ENCODE data around the gene OLFML3. TPM values are rescaled to one million over a fixed set of nuclear protein-coding genes. Genes with fewer than 3 reads are reported as not detected.

The OLFML3 gene, protein sequence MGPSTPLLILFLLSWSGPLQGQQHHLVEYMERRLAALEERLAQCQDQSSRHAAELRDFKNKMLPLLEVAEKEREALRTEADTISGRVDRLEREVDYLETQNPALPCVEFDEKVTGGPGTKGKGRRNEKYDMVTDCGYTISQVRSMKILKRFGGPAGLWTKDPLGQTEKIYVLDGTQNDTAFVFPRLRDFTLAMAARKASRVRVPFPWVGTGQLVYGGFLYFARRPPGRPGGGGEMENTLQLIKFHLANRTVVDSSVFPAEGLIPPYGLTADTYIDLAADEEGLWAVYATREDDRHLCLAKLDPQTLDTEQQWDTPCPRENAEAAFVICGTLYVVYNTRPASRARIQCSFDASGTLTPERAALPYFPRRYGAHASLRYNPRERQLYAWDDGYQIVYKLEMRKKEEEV
- total RNA-seq, result under 1 TPM; 0.15 to 0.21 (median 0.16) TPM

DNA sequence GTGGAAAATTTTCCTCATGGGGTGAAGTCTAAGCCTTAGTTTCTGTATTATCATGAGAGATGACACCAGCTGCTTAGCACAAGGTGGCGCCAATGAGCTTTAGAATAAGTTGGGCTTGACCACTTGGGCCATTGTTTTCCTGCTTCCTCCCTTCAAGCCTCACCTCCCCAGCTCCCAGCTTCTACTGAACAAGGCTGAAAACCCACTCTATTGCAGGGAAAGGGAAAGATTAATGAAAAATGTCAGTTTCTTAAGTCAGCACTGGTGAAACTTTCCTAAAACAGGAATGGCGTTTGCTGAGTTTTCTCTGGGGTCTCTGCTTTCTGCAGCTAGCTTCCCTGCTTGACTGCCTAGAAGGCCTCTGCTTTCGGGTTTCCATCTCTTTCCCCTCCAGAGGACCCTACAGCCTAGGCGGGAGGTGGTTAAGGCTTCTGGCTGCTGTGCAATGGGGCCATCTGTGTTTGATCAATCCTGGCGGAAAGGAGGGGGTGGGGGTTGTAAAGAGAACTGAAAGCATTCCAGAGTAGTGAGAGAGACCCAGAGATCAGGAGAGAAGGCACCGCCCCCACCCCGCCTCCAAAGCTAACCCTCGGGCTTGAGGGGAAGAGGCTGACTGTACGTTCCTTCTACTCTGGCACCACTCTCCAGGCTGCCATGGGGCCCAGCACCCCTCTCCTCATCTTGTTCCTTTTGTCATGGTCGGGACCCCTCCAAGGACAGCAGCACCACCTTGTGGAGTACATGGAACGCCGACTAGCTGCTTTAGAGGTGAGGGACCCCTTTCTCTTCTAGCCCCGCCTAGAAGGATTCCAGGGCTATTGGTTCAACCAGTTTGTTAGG is at the start of gene OLFML3:
TSS of gene OLFML3 (plus strand) at position 612 of the 840 bp plus-strand sequence. CDS start at position 655, 43 bp downstream.
- no peak for ATAC-seq

DNA sequence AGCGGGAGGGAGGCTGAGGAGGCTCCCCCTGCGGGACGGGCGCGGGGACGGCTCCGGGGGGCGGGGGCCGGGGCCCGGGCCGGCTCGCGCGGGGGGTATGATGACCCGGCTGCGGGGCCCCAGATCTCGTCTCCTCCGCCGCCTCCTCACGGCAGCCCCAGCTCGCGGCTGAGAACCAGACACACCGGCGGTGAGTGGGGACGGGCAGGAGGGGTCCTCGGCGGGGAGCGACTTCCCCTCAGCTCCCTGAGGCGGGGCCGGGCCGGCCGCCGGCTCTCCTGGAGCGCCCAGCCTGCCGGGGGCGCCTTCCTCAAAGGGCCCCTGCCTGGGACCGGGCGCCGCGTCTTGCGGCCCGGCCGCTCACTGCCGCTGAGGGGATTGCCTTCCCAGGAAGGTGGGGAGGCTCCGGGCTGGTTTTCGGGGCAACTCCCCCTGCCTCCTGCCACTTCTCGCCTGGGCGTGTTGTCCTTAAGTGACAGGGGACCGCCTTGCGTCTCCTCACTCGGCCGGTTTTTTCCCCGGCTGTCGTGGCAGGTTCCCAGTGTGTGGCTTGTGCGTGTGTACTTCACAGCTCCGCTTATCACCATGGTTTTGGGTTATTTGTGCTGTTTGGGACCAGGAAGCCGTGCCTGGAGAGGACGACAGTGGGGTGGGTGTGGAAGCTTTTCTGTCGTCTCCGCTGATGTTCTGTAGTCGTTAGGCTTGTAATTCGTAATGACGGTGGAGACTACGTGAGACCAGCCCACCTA is 49.4 kb upstream of the OLFML3 start:
- peak; percentile 47 to 51 for ATAC-seq
- H3K9me3 Mint-ChIP-seq, result no peaks in the 10 kb centered on the region
- peak; percentile 41 for DNase-seq
- H3K4me3 Mint-ChIP-seq, result peak overlapping the region; percentile 95
- peaks cover 58% of the 10 kb centered on the region for H3K4me1 Mint-ChIP-seq (ENCODE audit: low read depth)
- H3K27me3 Mint-ChIP-seq (ENCODE audit: low read depth), result no peaks in the 10 kb centered on the region
- peaks cover 16% of the 10 kb centered on the region for H3K36me3 Mint-ChIP-seq (ENCODE audit: insufficient read depth)

More for the DNA sequence above, at the start of gene OLFML3:
- peaks cover 13% of the 10 kb centered on the region for H3K36me3 Mint-ChIP-seq (ENCODE audit: insufficient read depth)
- no peak within 1 kb of the TSS for H3K4me3 Mint-ChIP-seq
- H3K27me3 Mint-ChIP-seq (ENCODE audit: low read depth), result no peaks in the 10 kb centered on the region
- H3K4me1 Mint-ChIP-seq (ENCODE audit: low read depth), result peaks cover 28% of the 10 kb centered on the region
- no peaks in the 10 kb centered on the region for H3K9me3 Mint-ChIP-seq
- DNase-seq, result peak; percentile 24

DNA sequence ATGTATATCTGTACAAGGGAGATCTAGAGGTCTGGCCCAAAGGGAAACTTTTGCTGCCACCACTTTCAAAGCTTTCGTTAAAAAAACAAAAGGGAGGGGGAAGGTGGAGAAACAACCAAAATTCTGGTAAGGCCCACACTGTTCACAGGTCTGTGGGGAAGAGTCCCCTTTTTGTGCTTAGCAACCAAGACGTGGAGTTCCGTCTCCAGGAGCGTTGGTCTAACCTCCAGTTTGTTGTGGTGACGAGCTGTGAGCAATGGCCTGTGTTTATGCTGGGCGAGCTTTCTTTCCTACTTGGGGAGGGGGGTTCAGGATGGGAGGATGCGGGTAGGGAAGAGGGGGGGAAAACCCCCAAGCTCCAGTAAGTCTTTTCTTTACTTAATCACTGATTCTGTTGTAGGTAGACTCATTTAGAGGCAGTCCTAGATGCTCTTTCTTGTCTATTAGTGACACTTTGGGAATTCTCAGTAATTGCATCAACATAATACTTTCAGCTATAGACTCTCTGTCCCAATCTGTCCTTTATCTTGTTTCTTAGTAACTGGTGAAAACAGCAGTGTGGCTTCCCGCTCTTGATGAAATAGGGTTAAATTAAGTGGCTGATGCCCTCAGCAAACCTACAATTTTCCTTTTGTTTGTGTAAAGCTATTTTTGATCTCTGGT is 48.6 kb upstream of the OLFML3 start:
- H3K9me3 Mint-ChIP-seq, result no peaks in the 10 kb centered on the region
- H3K36me3 Mint-ChIP-seq (ENCODE audit: insufficient read depth), result peaks cover 16% of the 10 kb centered on the region
- no peaks in the 10 kb centered on the region for H3K27me3 Mint-ChIP-seq (ENCODE audit: low read depth)
- peak; percentile 44 to 51 for ATAC-seq
- peak overlapping the region; percentile 95 for H3K4me3 Mint-ChIP-seq
- peaks cover 65% of the 10 kb centered on the region for H3K4me1 Mint-ChIP-seq (ENCODE audit: low read depth)
- DNase-seq, result peak; percentile 45

DNA sequence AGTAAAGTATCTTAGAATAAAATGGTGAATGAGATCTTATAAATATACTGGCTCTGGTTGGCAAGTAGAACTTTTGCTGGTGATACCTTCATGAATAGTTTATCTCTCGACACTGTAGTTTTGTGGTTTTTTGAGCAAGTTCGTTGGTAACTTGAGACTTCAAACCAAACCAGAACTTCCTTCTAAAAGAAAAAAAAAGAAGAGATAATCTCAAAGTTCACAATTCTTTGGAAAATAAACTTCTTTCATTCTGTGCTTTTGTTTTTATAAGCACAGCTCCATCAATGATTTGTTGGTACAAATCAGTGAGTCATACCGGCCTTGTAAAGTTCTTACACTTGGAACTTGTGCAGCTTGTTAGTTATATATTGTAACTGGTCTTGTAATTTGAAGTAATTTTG is 47.8 kb upstream of the OLFML3 start:
- no peak for DNase-seq
- H3K4me3 Mint-ChIP-seq, result peak overlapping the region; percentile 95
- peaks cover 74% of the 10 kb centered on the region for H3K4me1 Mint-ChIP-seq (ENCODE audit: low read depth)
- peaks cover 16% of the 10 kb centered on the region for H3K36me3 Mint-ChIP-seq (ENCODE audit: insufficient read depth)
- no peaks in the 10 kb centered on the region for H3K27me3 Mint-ChIP-seq (ENCODE audit: low read depth)
- H3K9me3 Mint-ChIP-seq, result no peaks in the 10 kb centered on the region
- ATAC-seq, result no peak

DNA sequence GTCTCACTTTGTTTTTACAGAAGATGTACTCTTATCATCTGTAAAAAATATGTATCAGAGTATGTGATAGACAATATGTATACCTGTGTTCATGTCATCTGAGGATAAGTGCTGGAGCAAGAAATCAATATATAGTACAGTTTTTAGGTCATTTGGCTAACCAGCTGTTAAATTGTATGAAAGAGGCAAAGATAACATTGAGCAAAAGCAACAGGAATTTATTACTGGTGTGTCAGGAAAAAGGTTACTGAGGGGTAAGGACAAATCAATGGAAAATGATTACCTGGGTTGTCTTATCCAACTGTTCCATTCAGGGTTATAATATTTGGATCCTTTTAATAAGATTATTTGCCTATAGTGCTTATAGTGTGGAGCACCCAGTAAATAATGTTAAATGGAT is 45.3 kb upstream of the OLFML3 start:
- Mint-ChIP-seq H3K9me3 (no peaks in the 10 kb centered on the region), H3K4me1 (ENCODE audit: low read depth) (peaks cover 84% of the 10 kb centered on the region), H3K27me3 (ENCODE audit: low read depth) (no peaks in the 10 kb centered on the region), H3K4me3 (peak overlapping the region; percentile 95), H3K36me3 (ENCODE audit: insufficient read depth) (peaks cover 21% of the 10 kb centered on the region)
- ATAC-seq (no peak), DNase-seq (no peak)

DNA sequence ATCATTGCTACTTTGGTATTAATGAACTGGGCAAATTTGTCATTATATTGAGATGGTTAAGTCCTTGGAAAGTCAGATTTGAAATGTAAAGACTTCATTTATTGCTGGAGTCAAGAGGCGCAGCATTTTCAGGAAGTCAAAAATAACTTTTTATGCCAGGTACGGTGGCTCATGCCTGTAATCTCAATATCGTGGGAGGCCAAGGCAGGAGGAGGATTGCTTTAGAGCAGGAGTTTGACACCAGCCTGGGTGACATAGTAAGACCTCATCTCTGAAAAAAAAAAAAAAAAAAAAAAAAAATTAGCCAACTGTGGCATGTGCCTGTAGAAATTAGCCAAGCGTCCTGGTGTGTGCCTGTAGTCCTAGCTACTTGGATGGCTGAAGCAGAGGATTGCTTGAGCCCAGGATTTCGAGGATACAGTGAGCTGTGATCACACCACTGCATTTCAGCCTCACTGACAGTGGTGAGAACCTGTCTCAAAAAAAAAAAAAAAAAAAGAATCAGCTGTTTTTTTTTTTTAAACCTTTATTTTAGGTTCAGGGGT is 44.7 kb upstream of the OLFML3 start:
- no peak for ATAC-seq
- DNase-seq, result no peak
- H3K36me3 Mint-ChIP-seq (ENCODE audit: insufficient read depth), result peaks cover 21% of the 10 kb centered on the region
- H3K4me1 Mint-ChIP-seq (ENCODE audit: low read depth), result peaks cover 88% of the 10 kb centered on the region
- no peaks in the 10 kb centered on the region for H3K27me3 Mint-ChIP-seq (ENCODE audit: low read depth)
- no peaks in the 10 kb centered on the region for H3K9me3 Mint-ChIP-seq
- no peak overlapping the region for H3K4me3 Mint-ChIP-seq

DNA sequence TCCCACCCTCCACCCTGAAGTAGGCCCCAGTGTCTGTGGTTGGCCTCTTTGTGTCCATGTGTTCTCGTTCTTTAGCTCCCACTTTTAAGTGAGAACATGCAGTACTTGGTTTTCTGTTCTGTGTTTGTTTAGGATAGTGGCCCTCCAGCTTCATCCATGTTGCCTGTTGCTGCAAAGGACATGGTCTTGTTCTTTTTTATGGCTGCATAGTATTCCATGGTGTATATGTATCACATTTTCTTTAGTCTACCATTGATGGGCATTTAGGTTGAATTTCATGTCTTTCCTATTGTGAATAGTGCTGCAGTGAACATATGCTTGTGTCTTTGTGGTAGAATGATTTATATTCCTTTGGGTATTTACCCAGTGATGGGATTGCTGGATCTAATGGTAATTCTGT is 44.1 kb upstream of the OLFML3 start:
- H3K4me3 Mint-ChIP-seq, result no peak overlapping the region
- peaks cover 93% of the 10 kb centered on the region for H3K4me1 Mint-ChIP-seq (ENCODE audit: low read depth)
- DNase-seq, result no peak
- ATAC-seq, result no peak
- H3K9me3 Mint-ChIP-seq, result no peaks in the 10 kb centered on the region
- H3K36me3 Mint-ChIP-seq (ENCODE audit: insufficient read depth), result peaks cover 21% of the 10 kb centered on the region
- no peaks in the 10 kb centered on the region for H3K27me3 Mint-ChIP-seq (ENCODE audit: low read depth)

DNA sequence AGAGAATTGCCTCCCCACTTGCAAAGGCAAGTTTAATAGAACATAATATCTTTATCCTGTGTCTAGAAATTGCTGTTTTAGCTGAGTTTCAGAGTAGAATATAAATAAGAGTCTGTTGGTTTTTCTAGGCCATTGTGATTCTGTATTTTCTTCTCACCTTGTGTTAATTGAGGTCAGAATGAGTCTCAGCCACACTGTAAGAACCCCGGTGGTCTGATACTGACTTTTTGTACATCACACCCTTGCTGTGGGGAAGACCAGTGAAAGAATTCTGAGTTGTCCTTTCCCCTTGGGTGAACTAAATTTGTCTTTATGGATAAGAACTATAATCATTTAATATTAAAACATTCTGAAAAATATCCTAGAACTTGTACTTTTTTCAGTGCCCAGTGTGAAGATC is 43.3 kb upstream of the OLFML3 start:
- Mint-ChIP-seq H3K4me1 (ENCODE audit: low read depth) (peaks cover 93% of the 10 kb centered on the region), H3K36me3 (ENCODE audit: insufficient read depth) (peaks cover 29% of the 10 kb centered on the region), H3K27me3 (ENCODE audit: low read depth) (no peaks in the 10 kb centered on the region), H3K9me3 (no peaks in the 10 kb centered on the region), H3K4me3 (no peak overlapping the region)
- ATAC-seq (no peak), DNase-seq (no peak)

DNA sequence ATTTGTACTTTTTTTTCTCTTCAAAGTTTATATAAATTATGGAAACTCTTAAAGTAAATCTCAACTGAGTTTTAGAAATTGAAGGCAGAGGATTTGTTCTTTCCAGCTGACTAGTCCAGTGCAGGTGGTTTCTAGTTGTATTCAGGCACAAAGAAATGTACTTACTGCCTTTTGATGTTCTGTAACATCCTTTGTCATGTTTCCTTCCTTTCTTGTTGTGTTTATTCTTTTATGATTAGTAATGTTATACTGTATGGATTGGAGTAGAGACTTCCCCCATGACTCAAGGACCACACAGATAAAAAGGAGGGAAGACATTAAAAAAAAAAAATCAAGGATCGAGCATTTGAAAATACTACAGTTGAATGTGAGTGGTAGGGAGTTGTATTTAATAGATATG is 42.1 kb upstream of the OLFML3 start:
- Mint-ChIP-seq H3K4me3 (peak overlapping the region; percentile 61), H3K27me3 (ENCODE audit: low read depth) (no peaks in the 10 kb centered on the region), H3K9me3 (no peaks in the 10 kb centered on the region), H3K36me3 (ENCODE audit: insufficient read depth) (peaks cover 33% of the 10 kb centered on the region), H3K4me1 (ENCODE audit: low read depth) (peaks cover 89% of the 10 kb centered on the region)
- ATAC-seq (no peak), DNase-seq (no peak)

DNA sequence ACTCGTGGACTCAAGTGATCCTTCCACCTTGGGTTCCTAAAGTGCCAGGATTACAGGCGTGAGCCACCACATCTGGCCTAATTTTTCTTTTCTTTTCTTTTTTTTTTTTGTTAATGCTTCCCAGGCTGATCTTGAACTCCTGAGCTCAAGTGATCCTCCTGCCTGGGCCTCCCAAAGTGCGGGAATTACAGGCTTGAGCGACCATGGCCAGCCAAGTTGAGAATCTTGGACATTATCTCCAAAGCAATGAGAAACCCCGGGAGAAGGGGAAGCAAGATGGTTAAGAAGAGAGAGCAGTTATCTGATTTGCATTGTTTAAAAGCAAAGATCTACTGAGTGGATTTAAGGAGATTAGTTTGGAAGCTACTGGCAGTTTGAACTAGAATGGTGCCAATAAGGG is 41.1 kb upstream of the OLFML3 start:
- Mint-ChIP-seq H3K27me3 (ENCODE audit: low read depth) (no peaks in the 10 kb centered on the region), H3K9me3 (no peaks in the 10 kb centered on the region), H3K4me3 (no peak overlapping the region), H3K36me3 (ENCODE audit: insufficient read depth) (peaks cover 31% of the 10 kb centered on the region), H3K4me1 (ENCODE audit: low read depth) (peaks cover 85% of the 10 kb centered on the region)
- DNase-seq (no peak), ATAC-seq (no peak)

DNA sequence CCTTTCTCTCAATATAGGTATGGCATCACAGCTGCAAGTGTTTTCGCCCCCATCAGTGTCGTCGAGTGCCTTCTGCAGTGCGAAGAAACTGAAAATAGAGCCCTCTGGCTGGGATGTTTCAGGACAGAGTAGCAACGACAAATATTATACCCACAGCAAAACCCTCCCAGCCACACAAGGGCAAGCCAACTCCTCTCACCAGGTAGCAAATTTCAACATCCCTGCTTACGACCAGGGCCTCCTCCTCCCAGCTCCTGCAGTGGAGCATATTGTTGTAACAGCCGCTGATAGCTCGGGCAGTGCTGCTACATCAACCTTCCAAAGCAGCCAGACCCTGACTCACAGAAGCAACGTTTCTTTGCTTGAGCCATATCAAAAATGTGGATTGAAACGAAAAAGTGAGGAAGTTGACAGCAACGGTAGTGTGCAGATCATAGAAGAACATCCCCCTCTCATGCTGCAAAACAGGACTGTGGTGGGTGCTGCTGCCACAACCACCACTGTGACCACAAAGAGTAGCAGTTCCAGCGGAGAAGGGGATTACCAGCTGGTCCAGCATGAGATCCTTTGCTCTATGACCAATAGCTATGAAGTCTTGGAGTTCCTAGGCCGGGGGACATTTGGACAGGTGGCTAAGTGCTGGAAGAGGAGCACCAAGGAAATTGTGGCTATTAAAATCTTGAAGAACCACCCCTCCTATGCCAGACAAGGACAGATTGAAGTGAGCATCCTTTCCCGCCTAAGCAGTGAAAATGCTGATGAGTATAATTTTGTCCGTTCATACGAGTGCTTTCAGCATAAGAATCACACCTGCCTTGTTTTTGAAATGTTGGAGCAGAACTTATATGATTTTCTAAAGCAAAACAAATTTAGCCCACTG is 38.7 kb upstream of the OLFML3 start:
- Mint-ChIP-seq H3K36me3 (ENCODE audit: insufficient read depth) (peaks cover 32% of the 10 kb centered on the region), H3K4me1 (ENCODE audit: low read depth) (peaks cover 78% of the 10 kb centered on the region), H3K9me3 (no peaks in the 10 kb centered on the region), H3K4me3 (peak overlapping the region; percentile 67), H3K27me3 (ENCODE audit: low read depth) (no peaks in the 10 kb centered on the region)
- DNase-seq (no peak), ATAC-seq (peak; percentile 83 to 84)

DNA sequence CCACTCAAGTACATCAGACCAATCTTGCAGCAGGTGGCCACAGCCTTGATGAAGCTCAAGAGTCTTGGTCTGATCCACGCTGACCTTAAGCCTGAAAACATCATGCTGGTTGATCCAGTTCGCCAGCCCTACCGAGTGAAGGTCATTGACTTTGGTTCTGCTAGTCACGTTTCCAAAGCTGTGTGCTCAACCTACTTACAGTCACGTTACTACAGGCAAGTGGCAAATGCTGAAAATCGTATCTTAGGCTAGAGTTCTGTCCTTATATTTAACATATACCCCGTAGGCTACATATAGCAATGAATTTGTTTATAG is 38.1 kb upstream of the OLFML3 start:
- H3K27me3 Mint-ChIP-seq (ENCODE audit: low read depth), result no peaks in the 10 kb centered on the region
- DNase-seq (no peak), ATAC-seq (no peak)
- H3K9me3 Mint-ChIP-seq, result no peaks in the 10 kb centered on the region
- H3K36me3 Mint-ChIP-seq (ENCODE audit: insufficient read depth), result peaks cover 32% of the 10 kb centered on the region
- H3K4me3 Mint-ChIP-seq, result peak overlapping the region; percentile 14
- H3K4me1 Mint-ChIP-seq (ENCODE audit: low read depth), result peaks cover 77% of the 10 kb centered on the region

DNA sequence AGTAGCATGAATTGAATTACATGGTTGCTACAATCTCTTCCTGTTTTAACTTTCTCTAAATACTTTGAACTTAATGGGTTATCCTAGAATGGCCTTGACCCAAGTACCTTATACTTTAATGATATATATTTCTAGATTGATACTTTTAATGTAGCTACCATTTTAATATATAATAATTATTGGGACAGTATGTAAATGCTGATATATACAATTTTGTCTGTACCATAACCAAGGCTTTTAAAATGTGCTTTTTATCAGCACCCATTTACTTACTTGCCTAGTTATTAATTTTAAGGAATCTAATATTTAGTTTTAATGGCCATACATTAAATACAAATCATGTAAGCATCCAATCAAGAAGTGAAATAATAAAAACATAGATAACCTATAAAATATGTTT is 36.7 kb upstream of the OLFML3 start:
- no peak for ATAC-seq
- no peak for DNase-seq
- Mint-ChIP-seq H3K4me1 (ENCODE audit: low read depth) (peaks cover 77% of the 10 kb centered on the region), H3K27me3 (ENCODE audit: low read depth) (no peaks in the 10 kb centered on the region), H3K36me3 (ENCODE audit: insufficient read depth) (peaks cover 29% of the 10 kb centered on the region), H3K4me3 (no peak overlapping the region), H3K9me3 (no peaks in the 10 kb centered on the region)
